IMR-90 (cell line): ENCODE measurements around the gene DISC1. TPM values are rescaled to one million over a fixed set of nuclear protein-coding genes. Genes with fewer than 3 reads are reported as not detected.

ENCODE experiments used
- ATAC-seq: fragments of 200-7000 bp; cut with Tn5 transposase; 2 replicates; pipeline ENCODE4 v1.9.1; 2020; ENCODE audit warnings: low read depth, mild to moderate bottlenecking, moderate library complexity
- BruUV-seq: library from RNA; stranded (reverse); fragments of 400-500 nt; replicated peaks from 2 replicates; lab custom pipeline; 2021; lab: Mats Ljungman, UMichigan
- CTCF ChIA-PET: fragments of 300-600 bp; formaldehyde crosslinking; extraction: SDS; loops from one replicate; lab custom pipeline; 2021; ENCODE audit warnings: antibody characterized with exemption; lab: Yijun Ruan, JAX
- POLR2A ChIA-PET: fragments of 300-600 bp; sonication (Branson Sonifier 250); formaldehyde crosslinking; loops from one replicate; lab custom pipeline; 2022; ENCODE audit warnings: antibody characterized with exemption; ENCODE audit not compliant: unreplicated experiment; lab: Charles Lee
- DNase-seq: peaks from one replicate; pipeline ENCODE4 v3.0.0; 2013
- H2AFZ ChIP-seq: replicated peaks from 2 replicates; pipeline ENCODE3; 2013; ENCODE audit warnings: low read length, mild to moderate bottlenecking; ENCODE audit not compliant: poor library complexity
- H2AK5ac ChIP-seq: 2 replicates; pipeline ENCODE4 v1.6.1; 2013; ENCODE audit warnings: low read depth, low read length, inconsistent platforms
- H2AK9ac ChIP-seq: replicated peaks from 2 replicates; pipeline ENCODE3; 2013; ENCODE audit warnings: mild to moderate bottlenecking, low read depth, low read length, moderate library complexity; ENCODE audit not compliant: poor library complexity
- H2BK120ac ChIP-seq: 2 replicates; pipeline ENCODE4 v1.6.1; 2013; ENCODE audit warnings: low read depth, low read length, inconsistent platforms
- H2BK15ac ChIP-seq: 3 replicates; pipeline ENCODE4 v1.6.1; 2013; ENCODE audit warnings: low read depth, low read length, inconsistent platforms
- H2BK20ac ChIP-seq: 2 replicates; pipeline ENCODE4 v1.6.1; 2013; ENCODE audit warnings: low read depth, mild to moderate bottlenecking, inconsistent platforms, low read length, moderate library complexity
- H2BK5ac ChIP-seq: 2 replicates; pipeline ENCODE4 v1.6.1; 2013; ENCODE audit warnings: mild to moderate bottlenecking, low read depth, low read length, inconsistent platforms; ENCODE audit not compliant: poor library complexity, severe bottlenecking
- H3K14ac ChIP-seq: replicated peaks from 2 replicates; pipeline ENCODE4 v1.6.1; 2013; ENCODE audit warnings: low read depth, low read length, inconsistent platforms
- H3K18ac ChIP-seq: 2 replicates; pipeline ENCODE4 v1.6.1; 2013; ENCODE audit warnings: low read depth, low read length, control low read depth
- H3K23ac ChIP-seq: 2 replicates; pipeline ENCODE4 v1.6.1; 2013; ENCODE audit warnings: low read depth, low read length, inconsistent platforms
- H3K27ac ChIP-seq: 2 replicates; pipeline ENCODE4 v1.5.1; 2013; ENCODE audit warnings: mild to moderate bottlenecking, control low read depth, low read length; ENCODE audit not compliant: insufficient read depth
- H3K27me3 ChIP-seq: 2 replicates; pipeline ENCODE4 v1.6.1; 2013; ENCODE audit warnings: low read length; ENCODE audit not compliant: control insufficient read depth, insufficient read depth
- H3K36me3 ChIP-seq: 2 replicates; pipeline ENCODE4 v1.6.1; 2013; ENCODE audit warnings: low read length, mixed read lengths; ENCODE audit not compliant: control insufficient read depth, insufficient read depth
- H3K4ac ChIP-seq: 2 replicates; pipeline ENCODE4 v1.6.1; 2013; ENCODE audit warnings: low read depth, low read length, inconsistent platforms
- H3K4me1 ChIP-seq: 2 replicates; pipeline ENCODE4 v1.6.1; 2013; ENCODE audit warnings: low read length, mixed read lengths; ENCODE audit not compliant: control insufficient read depth, insufficient read depth
- H3K4me2 ChIP-seq: 2 replicates; pipeline ENCODE4 v1.6.1; 2013; ENCODE audit warnings: low read depth, mild to moderate bottlenecking, control low read depth, low read length, moderate library complexity
- H3K4me3 ChIP-seq: 2 replicates; pipeline ENCODE4 v1.5.1; 2013; ENCODE audit warnings: low read depth, mild to moderate bottlenecking, control low read depth, low read length, moderate library complexity; ENCODE audit not compliant: insufficient read depth
- H3K56ac ChIP-seq: 2 replicates; pipeline ENCODE4 v1.6.1; 2013; ENCODE audit warnings: low read length, inconsistent platforms; ENCODE audit not compliant: insufficient read depth; ENCODE audit errors: extremely low read depth
- H3K79me1 ChIP-seq, 2 experiments: 2 replicates each; pipeline ENCODE4 v1.6.1; 2013; ENCODE audit warnings: low read length in 2 of 2, inconsistent platforms in 1 of 2, low read depth in 1 of 2
- H3K9ac ChIP-seq: 2 replicates; pipeline ENCODE4 v1.6.1; 2013; ENCODE audit warnings: low read depth, low read length, control low read depth
- H3K9me1 ChIP-seq: 2 replicates; pipeline ENCODE4 v1.6.1; 2013; ENCODE audit warnings: low read length, inconsistent platforms; ENCODE audit not compliant: insufficient read depth
- H3K9me3 ChIP-seq: 2 replicates; pipeline ENCODE4 v1.6.1; 2013; ENCODE audit warnings: low read length; ENCODE audit not compliant: control insufficient read depth, insufficient read depth
- H4K20me1 ChIP-seq: 2 replicates; pipeline ENCODE4 v1.6.1; 2013; ENCODE audit warnings: low read length, inconsistent platforms; ENCODE audit not compliant: insufficient read depth
- H4K5ac ChIP-seq: 2 replicates; pipeline ENCODE4 v1.6.1; 2013; ENCODE audit warnings: mild to moderate bottlenecking, low read depth, low read length, control low read depth
- H4K8ac ChIP-seq, 2 experiments: 2 replicates each; pipeline ENCODE4 v1.6.1; 2013; ENCODE audit warnings: low read depth in 2 of 2, low read length in 2 of 2, control low read depth in 1 of 2, inconsistent platforms in 1 of 2
- H4K91ac ChIP-seq: 2 replicates; pipeline ENCODE4 v1.6.1; 2013; ENCODE audit warnings: low read depth, low read length, inconsistent platforms; ENCODE audit not compliant: insufficient read depth
- BHLHE40 ChIP-seq: fragments of 150-350 bp; IDR thresholded peaks from 2 replicates; pipeline ENCODE4 v1.6.1; 2016; ENCODE audit warnings: mild to moderate bottlenecking, low read depth, low read length
- CEBPB ChIP-seq: IDR thresholded peaks from 2 replicates; pipeline ENCODE4 v1.6.1; 2012; ENCODE audit warnings: low read depth, low read length, improper control_type of control experiment
- CHD1 ChIP-seq: IDR thresholded peaks from 2 replicates; pipeline ENCODE4 v1.6.1; 2012; ENCODE audit warnings: low read depth, low read length, improper control_type of control experiment
- CTCF ChIP-seq: conservative IDR thresholded peaks from 2 replicates; pipeline ENCODE4 v1.5.1; 2012; ENCODE audit warnings: mild to moderate bottlenecking, low read depth, low read length, improper control_type of control experiment
- ELK1 ChIP-seq: fragments of 150-350 bp; IDR thresholded peaks from 2 replicates; pipeline ENCODE4 v1.6.1; 2016; ENCODE audit warnings: low read depth, mild to moderate bottlenecking, low read length, moderate library complexity, borderline replicate concordance
- FOS ChIP-seq: fragments of 150-350 bp; IDR thresholded peaks from 2 replicates; pipeline ENCODE4 v1.6.1; 2016; ENCODE audit warnings: low read depth, low read length
- MAFK ChIP-seq: IDR thresholded peaks from 2 replicates; pipeline ENCODE4 v1.6.1; 2012; ENCODE audit warnings: low read depth, low read length, improper control_type of control experiment
- MAZ ChIP-seq: IDR thresholded peaks from 2 replicates; pipeline ENCODE4 v1.6.1; 2012; ENCODE audit warnings: low read depth, mild to moderate bottlenecking, low read length, improper control_type of control experiment, moderate library complexity, borderline replicate concordance
- MXI1 ChIP-seq: IDR thresholded peaks from 2 replicates; pipeline ENCODE4 v1.6.1; 2012; ENCODE audit warnings: low read depth, mild to moderate bottlenecking, low read length, moderate library complexity, borderline replicate concordance
- NFE2L2 ChIP-seq: fragments of 150-350 bp; IDR thresholded peaks from 2 replicates; pipeline ENCODE4 v1.6.1; 2016; ENCODE audit warnings: low read depth, mild to moderate bottlenecking, low read length
- POLR2A ChIP-seq: IDR thresholded peaks from 2 replicates; pipeline ENCODE4 v1.6.1; 2012; ENCODE audit warnings: mild to moderate bottlenecking, low read depth, low read length
- RAD21 ChIP-seq: IDR thresholded peaks from 2 replicates; pipeline ENCODE4 v1.6.1; 2012; ENCODE audit warnings: low read length, improper control_type of control experiment
- RCOR1 ChIP-seq: IDR thresholded peaks from 2 replicates; pipeline ENCODE4 v1.6.1; 2012; ENCODE audit warnings: mild to moderate bottlenecking, low read length, improper control_type of control experiment; ENCODE audit not compliant: insufficient replicate concordance
- RFX5 ChIP-seq: IDR thresholded peaks from 2 replicates; pipeline ENCODE4 v1.8.0; 2012; ENCODE audit warnings: low read depth, mild to moderate bottlenecking, low read length, moderate library complexity
- SMC3 ChIP-seq: fragments of 150-350 bp; IDR thresholded peaks from 2 replicates; pipeline ENCODE4 v1.6.1; 2016; ENCODE audit warnings: low read depth, mild to moderate bottlenecking, antibody characterized with exemption, low read length, moderate library complexity
- USF2 ChIP-seq: fragments of 150-350 bp; IDR thresholded peaks from 2 replicates; pipeline ENCODE4 v1.6.1; 2017; ENCODE audit warnings: mild to moderate bottlenecking, antibody characterized with exemption, low read length, low read depth
- WGBS, 2 experiments: methylation state at CpG; one replicate each; pipeline versions ENCODE4 v1.1.5 to v1.1.7; 2013; ENCODE audit warnings: missing lambda C conversion rate in 2 of 2; ENCODE audit not compliant: insufficient read length in 1 of 2; ENCODE audit errors: extremely low coverage in 2 of 2; 5-methylcytosine and 5-hydroxymethylcytosine counted together
- dilution Hi-C: fragments of 300-500 bp; cut with HindIII; formaldehyde crosslinking; loops from one replicate; pipeline ENCODE4 v1.14.3; 2018; ENCODE audit warnings: low sequenced_read_pairs; ENCODE audit not compliant: unreplicated experiment
- in situ Hi-C: fragments of 300-500 bp; cut with MboI; formaldehyde crosslinking; loops from 3 replicates; pipeline ENCODE4 v1.14.3; 2019; ENCODE audit warnings: low sequenced_read_pairs, inconsistent platforms, mixed read lengths
- intact Hi-C: fragments of 100-400 bp; cut with micrococcal nuclease; formaldehyde crosslinking; loops from 2 replicates; pipeline ENCODE4 v1.10.0; 2022
- polyA plus RNA-seq, 3 experiments: library from polyadenylated mRNA; depleted of rRNA; stranded (reverse); fragments of >200 nt; gene quantifications; 2 replicates each; pipeline ENCODE4 v1.2.3, GENCODE V29; 2012; ENCODE audit warnings: low replicate concordance in 1 of 3
- total RNA-seq: library from RNA; depleted of rRNA; stranded (reverse); fragments of >200 nt; gene quantifications from 2 replicates; pipeline ENCODE4 v1.2.3, GENCODE V29; 2012

DISC1 gene
- total and polyA plus RNA-seq, 2 of the 4 experiments (the other 2 are of a cell fraction): 2.2 to 7.0 TPM

- ATAC-seq (no peak), DNase-seq (peak; percentile 10)
- Histone ChIP-seq H3K56ac (no peak overlapping the region), H3K23ac (no peak overlapping the region), H3K36me3 (peaks cover 9% of the 10 kb centered on the region), H3K18ac (no peak overlapping the region), H2AFZ (no peak overlapping the region), H2BK15ac (no peak overlapping the region), H3K27ac (no peak overlapping the region), H2BK20ac (no peak overlapping the region), H3K79me1 (0 out of 4 replicates have a peak, but pooled peaks cover 0 to 4% of the 10 kb centered on the region in 2 experiments), H3K4me3 (no peak overlapping the region), H3K27me3 (no peaks in the 10 kb centered on the region), H4K8ac (no peak overlapping the region), H3K9me1 (no peaks in the 10 kb centered on the region), H4K5ac (no peak overlapping the region), H3K4me2 (no peak overlapping the region), H3K9ac (no peak overlapping the region), H2BK5ac (no peak overlapping the region), H2BK120ac (no peak overlapping the region), H2AK5ac (no peak overlapping the region), H3K4me1 (no peaks in the 10 kb centered on the region; the same call in 1 of the 2 replicates), H3K9me3 (peaks cover 3% of the 10 kb centered on the region; the same call in 1 of the 2 replicates), H2AK9ac (no peak overlapping the region), H3K4ac (no peak overlapping the region), H4K91ac (no peak overlapping the region), H4K20me1 (no peaks in the 10 kb centered on the region), H3K14ac (no peak overlapping the region)
- in situ Hi-C loops (no loop called here), intact Hi-C loops (no loop called here), dilution Hi-C loops (no loop called here)
- no TSS peak for BruUV-seq
- no CpG with 5 or more reads among the region's 2 CpGs for WGBS, 2 experiments
- TF ChIP-seq MXI1 (no peak), SMC3 (no peak), FOS (no peak), BHLHE40 (no peak), USF2 (no peak), CEBPB (no peak), RFX5 (no peak), CTCF (no peak), POLR2A (no peak), CHD1 (no peak), RAD21 (no peak), RCOR1 (no peak), MAFK (no peak), ELK1 (no peak), NFE2L2 (no peak), MAZ (no peak)
- CTCF ChIA-PET: interaction anchor here (2.0 kb wide), 1 partner anchor 8 kb away, joined by 6 read pairs; no protein-coding TSS in a partner anchor
- POLR2A ChIA-PET: no interaction called here
Observed at GRCh38 chr1:231748760-231749415, 122.3 kb downstream of the DISC1 start.
